Measurements from ENCODE around the gene CLEC20A. TPM values are rescaled to one million over a fixed set of nuclear protein-coding genes. Genes with fewer than 3 reads are reported as not detected.

The CLEC20A gene
- total and polyA plus RNA-seq, 2 experiments from 2014 or later: not detected

DNA sequence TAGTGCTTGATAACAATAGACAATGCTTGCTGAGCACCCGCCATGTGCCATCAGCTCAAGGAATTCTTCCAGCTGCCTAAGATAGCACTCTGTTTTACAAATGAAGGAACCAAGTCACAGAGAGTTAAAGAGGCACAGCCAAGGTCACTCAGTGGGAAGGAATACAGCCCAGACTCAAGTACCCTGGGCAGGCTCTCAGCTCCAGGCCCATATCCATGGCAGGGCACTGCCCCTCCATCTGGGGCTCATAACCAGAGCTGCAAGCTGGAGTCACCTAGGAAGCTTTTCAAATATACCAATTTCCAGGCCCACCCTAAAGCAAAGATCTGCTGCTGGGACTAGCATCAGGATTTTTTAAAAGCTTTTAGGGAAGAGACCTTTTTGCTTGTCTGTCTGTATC lies 1.6 kb downstream of the CLEC20A start:
- no peaks in the 10 kb centered on the region for H3K36me3 ChIP-seq (ENCODE audit: insufficient read depth)
- H3K27me3 ChIP-seq (ENCODE audit: insufficient read depth): no peaks in the 10 kb centered on the region
- H4K20me1 ChIP-seq (replicated peaks; ENCODE audit: insufficient read depth): no peaks in the 10 kb centered on the region
- H2AFZ ChIP-seq: peak overlapping the region; percentile 80
- no peak overlapping the region for H3K4me3 Mint-ChIP-seq
- ATAC-seq (no peak), DNase-seq (ENCODE audit: low spot score) (no peak)
- H3K27me3 Mint-ChIP-seq (ENCODE audit: insufficient read depth, low read depth, poor library complexity): peaks cover 2% of the 10 kb centered on the region
- no peak overlapping the region for H3K4me3 ChIP-seq
- H3K4me2 ChIP-seq: no peak overlapping the region
- no peaks in the 10 kb centered on the region; the same call in 1 of the 2 replicates for H3K9me2 ChIP-seq (ENCODE audit: insufficient read depth)
- peaks cover 9% of the 10 kb centered on the region for H3K4me1 Mint-ChIP-seq
- TF ChIP-seq ZNF331 (CRISPR knock-in tag; IDR thresholded peaks at IDR 0.05; ENCODE audit: low read depth) (no peak), ZNF114 (CRISPR knock-in tag; IDR thresholded peaks at IDR 0.05) (no peak), EZH2 (IDR thresholded peaks at IDR 0.05; ENCODE audit: low read depth, unreplicated experiment) (no peak), STAT1 (IDR thresholded peaks at IDR 0.05; ENCODE audit: unreplicated experiment) (no peak), NANOG (IDR thresholded peaks at IDR 0.05; ENCODE audit: borderline replicate concordance) (no peak), POLR2AphosphoS5 (IDR thresholded peaks at IDR 0.05; ENCODE audit: low read depth) (no peak), CREB1 (CRISPR knock-in tag; IDR thresholded peaks at IDR 0.05; ENCODE audit: low read depth) (no peak), EZH2phosphoT487 (IDR thresholded peaks at IDR 0.05; ENCODE audit: unreplicated experiment) (no peak), ETS1 (IDR thresholded peaks at IDR 0.05) (no peak), JUNB (IDR thresholded peaks at IDR 0.05; ENCODE audit: unreplicated experiment) (no peak)
- TF ChIP-seq, protein P1, sequence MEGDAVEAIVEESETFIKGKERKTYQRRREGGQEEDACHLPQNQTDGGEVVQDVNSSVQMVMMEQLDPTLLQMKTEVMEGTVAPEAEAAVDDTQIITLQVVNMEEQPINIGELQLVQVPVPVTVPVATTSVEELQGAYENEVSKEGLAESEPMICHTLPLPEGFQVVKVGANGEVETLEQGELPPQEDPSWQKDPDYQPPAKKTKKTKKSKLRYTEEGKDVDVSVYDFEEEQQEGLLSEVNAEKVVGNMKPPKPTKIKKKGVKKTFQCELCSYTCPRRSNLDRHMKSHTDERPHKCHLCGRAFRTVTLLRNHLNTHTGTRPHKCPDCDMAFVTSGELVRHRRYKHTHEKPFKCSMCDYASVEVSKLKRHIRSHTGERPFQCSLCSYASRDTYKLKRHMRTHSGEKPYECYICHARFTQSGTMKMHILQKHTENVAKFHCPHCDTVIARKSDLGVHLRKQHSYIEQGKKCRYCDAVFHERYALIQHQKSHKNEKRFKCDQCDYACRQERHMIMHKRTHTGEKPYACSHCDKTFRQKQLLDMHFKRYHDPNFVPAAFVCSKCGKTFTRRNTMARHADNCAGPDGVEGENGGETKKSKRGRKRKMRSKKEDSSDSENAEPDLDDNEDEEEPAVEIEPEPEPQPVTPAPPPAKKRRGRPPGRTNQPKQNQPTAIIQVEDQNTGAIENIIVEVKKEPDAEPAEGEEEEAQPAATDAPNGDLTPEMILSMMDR (conservative IDR thresholded peaks at IDR 0.05; ENCODE audit: low read depth in 2 of 2): no peak
- TF ChIP-seq, protein P2, sequence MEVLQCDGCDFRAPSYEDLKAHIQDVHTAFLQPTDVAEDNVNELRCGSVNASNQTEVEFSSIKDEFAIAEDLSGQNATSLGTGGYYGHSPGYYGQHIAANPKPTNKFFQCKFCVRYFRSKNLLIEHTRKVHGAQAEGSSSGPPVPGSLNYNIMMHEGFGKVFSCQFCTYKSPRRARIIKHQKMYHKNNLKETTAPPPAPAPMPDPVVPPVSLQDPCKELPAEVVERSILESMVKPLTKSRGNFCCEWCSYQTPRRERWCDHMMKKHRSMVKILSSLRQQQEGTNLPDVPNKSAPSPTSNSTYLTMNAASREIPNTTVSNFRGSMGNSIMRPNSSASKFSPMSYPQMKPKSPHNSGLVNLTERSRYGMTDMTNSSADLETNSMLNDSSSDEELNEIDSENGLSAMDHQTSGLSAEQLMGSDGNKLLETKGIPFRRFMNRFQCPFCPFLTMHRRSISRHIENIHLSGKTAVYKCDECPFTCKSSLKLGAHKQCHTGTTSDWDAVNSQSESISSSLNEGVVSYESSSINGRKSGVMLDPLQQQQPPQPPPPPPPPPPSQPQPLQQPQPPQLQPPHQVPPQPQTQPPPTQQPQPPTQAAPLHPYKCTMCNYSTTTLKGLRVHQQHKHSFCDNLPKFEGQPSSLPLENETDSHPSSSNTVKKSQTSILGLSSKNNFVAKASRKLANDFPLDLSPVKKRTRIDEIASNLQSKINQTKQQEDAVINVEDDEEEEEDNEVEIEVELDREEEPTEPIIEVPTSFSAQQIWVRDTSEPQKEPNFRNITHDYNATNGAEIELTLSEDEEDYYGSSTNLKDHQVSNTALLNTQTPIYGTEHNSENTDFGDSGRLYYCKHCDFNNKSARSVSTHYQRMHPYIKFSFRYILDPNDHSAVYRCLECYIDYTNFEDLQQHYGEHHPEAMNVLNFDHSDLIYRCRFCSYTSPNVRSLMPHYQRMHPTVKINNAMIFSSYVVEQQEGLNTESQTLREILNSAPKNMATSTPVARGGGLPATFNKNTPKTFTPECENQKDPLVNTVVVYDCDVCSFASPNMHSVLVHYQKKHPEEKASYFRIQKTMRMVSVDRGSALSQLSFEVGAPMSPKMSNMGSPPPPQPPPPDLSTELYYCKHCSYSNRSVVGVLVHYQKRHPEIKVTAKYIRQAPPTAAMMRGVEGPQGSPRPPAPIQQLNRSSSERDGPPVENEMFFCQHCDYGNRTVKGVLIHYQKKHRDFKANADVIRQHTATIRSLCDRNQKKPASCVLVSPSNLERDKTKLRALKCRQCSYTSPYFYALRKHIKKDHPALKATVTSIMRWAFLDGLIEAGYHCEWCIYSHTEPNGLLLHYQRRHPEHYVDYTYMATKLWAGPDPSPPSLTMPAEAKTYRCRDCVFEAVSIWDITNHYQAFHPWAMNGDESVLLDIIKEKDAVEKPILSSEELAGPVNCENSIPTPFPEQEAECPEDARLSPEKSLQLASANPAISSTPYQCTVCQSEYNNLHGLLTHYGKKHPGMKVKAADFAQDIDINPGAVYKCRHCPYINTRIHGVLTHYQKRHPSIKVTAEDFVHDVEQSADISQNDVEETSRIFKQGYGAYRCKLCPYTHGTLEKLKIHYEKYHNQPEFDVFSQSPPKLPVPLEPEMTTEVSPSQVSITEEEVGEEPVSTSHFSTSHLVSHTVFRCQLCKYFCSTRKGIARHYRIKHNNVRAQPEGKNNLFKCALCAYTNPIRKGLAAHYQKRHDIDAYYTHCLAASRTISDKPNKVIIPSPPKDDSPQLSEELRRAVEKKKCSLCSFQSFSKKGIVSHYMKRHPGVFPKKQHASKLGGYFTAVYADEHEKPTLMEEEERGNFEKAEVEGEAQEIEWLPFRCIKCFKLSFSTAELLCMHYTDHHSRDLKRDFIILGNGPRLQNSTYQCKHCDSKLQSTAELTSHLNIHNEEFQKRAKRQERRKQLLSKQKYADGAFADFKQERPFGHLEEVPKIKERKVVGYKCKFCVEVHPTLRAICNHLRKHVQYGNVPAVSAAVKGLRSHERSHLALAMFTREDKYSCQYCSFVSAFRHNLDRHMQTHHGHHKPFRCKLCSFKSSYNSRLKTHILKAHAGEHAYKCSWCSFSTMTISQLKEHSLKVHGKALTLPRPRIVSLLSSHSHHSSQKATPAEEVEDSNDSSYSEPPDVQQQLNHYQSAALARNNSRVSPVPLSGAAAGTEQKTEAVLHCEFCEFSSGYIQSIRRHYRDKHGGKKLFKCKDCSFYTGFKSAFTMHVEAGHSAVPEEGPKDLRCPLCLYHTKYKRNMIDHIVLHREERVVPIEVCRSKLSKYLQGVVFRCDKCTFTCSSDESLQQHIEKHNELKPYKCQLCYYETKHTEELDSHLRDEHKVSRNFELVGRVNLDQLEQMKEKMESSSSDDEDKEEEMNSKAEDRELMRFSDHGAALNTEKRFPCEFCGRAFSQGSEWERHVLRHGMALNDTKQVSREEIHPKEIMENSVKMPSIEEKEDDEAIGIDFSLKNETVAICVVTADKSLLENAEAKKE (CRISPR knock-in tag; IDR thresholded peaks at IDR 0.05): no peak
- TF ChIP-seq, protein P3, sequence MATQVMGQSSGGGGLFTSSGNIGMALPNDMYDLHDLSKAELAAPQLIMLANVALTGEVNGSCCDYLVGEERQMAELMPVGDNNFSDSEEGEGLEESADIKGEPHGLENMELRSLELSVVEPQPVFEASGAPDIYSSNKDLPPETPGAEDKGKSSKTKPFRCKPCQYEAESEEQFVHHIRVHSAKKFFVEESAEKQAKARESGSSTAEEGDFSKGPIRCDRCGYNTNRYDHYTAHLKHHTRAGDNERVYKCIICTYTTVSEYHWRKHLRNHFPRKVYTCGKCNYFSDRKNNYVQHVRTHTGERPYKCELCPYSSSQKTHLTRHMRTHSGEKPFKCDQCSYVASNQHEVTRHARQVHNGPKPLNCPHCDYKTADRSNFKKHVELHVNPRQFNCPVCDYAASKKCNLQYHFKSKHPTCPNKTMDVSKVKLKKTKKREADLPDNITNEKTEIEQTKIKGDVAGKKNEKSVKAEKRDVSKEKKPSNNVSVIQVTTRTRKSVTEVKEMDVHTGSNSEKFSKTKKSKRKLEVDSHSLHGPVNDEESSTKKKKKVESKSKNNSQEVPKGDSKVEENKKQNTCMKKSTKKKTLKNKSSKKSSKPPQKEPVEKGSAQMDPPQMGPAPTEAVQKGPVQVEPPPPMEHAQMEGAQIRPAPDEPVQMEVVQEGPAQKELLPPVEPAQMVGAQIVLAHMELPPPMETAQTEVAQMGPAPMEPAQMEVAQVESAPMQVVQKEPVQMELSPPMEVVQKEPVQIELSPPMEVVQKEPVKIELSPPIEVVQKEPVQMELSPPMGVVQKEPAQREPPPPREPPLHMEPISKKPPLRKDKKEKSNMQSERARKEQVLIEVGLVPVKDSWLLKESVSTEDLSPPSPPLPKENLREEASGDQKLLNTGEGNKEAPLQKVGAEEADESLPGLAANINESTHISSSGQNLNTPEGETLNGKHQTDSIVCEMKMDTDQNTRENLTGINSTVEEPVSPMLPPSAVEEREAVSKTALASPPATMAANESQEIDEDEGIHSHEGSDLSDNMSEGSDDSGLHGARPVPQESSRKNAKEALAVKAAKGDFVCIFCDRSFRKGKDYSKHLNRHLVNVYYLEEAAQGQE (IDR thresholded peaks at IDR 0.05; ENCODE audit: unreplicated experiment): no peak
- H3K36me3 Mint-ChIP-seq (ENCODE audit: low read depth): no peaks in the 10 kb centered on the region
- no peak overlapping the region for H3K27ac Mint-ChIP-seq
- no peaks in the 10 kb centered on the region for H3K79me2 ChIP-seq (replicated peaks; ENCODE audit: insufficient read depth)
- H3K27ac ChIP-seq (ENCODE audit: low read depth): no peak overlapping the region
- no peaks in the 10 kb centered on the region; the same call in 1 of the 3 replicates for H3K9me3 Mint-ChIP-seq
- H3K4me1 ChIP-seq (ENCODE audit: insufficient read depth): no peaks in the 10 kb centered on the region; the same call in 1 of the 2 replicates
- H3F3A ChIP-seq (replicated peaks; ENCODE audit: low read depth): no peaks in the 10 kb centered on the region

Measured in GM23338 (cell line).